Dermis blood vessel endothelial cell (primary cell): Measurements from ENCODE around the gene STK17B. TPM values are rescaled to one million over a fixed set of nuclear protein-coding genes. Genes with fewer than 3 reads are reported as not detected.
A peak's percentile ranks its signal among the peaks of the same experiment; 100 is the strongest.

ENCODE experiments used
- DNase-seq: peaks from one replicate; pipeline ENCODE4 v3.0.0; 2010
- total RNA-seq: library from RNA; depleted of rRNA; stranded (reverse); fragments of >200 nt; gene quantifications from 2 replicates; pipeline ENCODE4 v1.2.3, GENCODE V29; 2014

The STK17B gene
- total RNA-seq, 1 donor from 2014 or later: 19.7 TPM

- no peak for DNase-seq
These were observed 17.9 kb downstream of the STK17B start for GRCh38 chr2:196153480-196153879.

- DNase-seq: no peak
These were observed 21.4 kb downstream of the STK17B start for GRCh38 chr2:196149948-196150347.

GRCh38 chr2:196148736-196149135, 22.6 kb downstream of the STK17B start:
- DNase-seq: no peak

GRCh38 chr2:196145256-196145655, 26.1 kb downstream of the STK17B start:
- no peak for DNase-seq

- no peak for DNase-seq
These were observed 26.8 kb downstream of the STK17B start for GRCh38 chr2:196144513-196145126.

- DNase-seq: no peak
These were observed 27.6 kb downstream of the STK17B start for GRCh38 chr2:196143730-196144131.

GRCh38 chr2:196142825-196143224, 28.6 kb downstream of the STK17B start:
- no peak for DNase-seq

- DNase-seq: no peak
These were observed 31.2 kb downstream of the STK17B start for GRCh38 chr2:196140213-196140612.

- DNase-seq: no peak
These were observed 34.1 kb downstream of the STK17B start for GRCh38 chr2:196137271-196137670.

- no peak for DNase-seq
These were observed 35.2 kb downstream of the STK17B start for GRCh38 chr2:196136151-196136550.

- DNase-seq: peak; percentile 32
These were observed 39.1 kb downstream of the STK17B start for GRCh38 chr2:196131949-196132925.

- DNase-seq: peak; percentile 57
These were observed 39.9 kb downstream of the STK17B start for GRCh38 chr2:196131384-196131937.

GRCh38 chr2:196130039-196130825, 41.1 kb downstream of the STK17B start:
- DNase-seq: no peak

- no peak for DNase-seq
These were observed 42.6 kb downstream of the STK17B start for GRCh38 chr2:196128749-196129148.

GRCh38 chr2:196125596-196125995, 45.8 kb downstream of the STK17B start:
- DNase-seq: no peak

GRCh38 chr2:196123679-196124373, 47.6 kb downstream of the STK17B start:
- DNase-seq: no peak

GRCh38 chr2:196119926-196120325, 51.5 kb downstream of the STK17B start:
- DNase-seq: no peak

GRCh38 chr2:196117214-196117705, 54.1 kb downstream of the STK17B start:
- no peak for DNase-seq

GRCh38 chr2:196113061-196113974, 58.1 kb downstream of the STK17B start:
- peak; percentile 17 for DNase-seq

GRCh38 chr2:196112418-196113034, 58.9 kb downstream of the STK17B start:
- peak; percentile 71 for DNase-seq
